ENCODE measurements around the gene MBNL3.
"Not testable (repeated sequence)": the region's sequence is repeated elsewhere in the genome, so short reads cannot be mapped to it uniquely, and the experiment has no call there.

Gene MBNL3

DNA sequence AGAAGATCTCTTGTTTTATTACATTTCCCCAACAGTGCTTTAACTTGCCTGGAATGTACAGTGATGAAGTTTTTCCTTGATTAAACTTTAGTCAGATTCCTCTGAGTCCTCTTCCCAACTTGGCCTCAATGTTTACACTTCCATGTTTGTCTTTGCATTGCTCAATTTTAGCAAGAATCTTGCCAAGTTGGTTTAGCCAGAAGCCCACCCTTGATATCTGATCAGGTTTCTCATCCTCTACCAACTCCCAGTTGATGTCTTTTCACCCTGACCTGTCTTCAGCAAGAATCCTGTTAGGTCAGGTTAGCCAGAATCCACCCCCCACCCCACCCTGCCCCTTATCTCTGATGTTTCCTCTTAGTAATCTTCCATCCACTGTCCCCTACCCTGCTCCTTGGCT, 120.9 kb downstream of the MBNL3 start:
- no peak for DNase-seq

DNA sequence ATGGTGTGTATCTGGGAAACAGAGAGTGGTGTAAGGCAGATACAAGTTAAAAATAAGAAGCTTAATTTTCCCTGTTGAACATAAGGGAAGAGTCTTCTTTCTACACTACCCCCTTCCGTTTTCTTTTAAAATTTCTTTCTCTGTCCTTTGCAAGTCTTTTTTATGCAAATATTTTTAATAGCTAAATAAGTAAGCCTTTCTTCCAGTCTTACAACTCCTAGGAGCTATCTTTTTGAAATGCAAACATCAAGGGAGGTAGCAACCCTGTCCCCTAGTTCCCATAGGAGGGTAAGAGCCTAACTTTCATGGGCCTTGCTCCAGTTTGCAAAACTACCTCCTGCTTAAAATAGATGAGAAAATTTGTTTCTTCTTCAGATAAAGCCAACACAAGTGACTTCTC, 121.5 kb downstream of the MBNL3 start:
- DNase-seq: no peak

DNA sequence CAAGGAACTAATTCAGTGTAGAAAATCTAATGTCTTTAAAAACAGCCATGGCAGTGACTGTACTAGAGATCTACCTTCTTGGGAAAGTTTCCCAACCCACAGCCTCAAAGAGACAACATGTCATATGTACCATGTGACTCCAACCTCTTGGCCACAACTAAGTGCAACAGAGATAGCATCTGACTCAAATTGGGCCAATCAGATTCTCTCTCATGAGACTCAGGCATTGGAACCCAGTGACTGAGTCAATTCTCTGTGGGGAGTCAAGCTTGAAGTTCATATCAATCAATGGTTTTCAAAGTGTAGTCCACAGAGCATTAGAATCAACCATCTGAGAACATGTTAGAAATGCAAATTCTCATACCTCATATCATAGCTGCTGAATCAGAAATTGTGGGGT, 123.3 kb downstream of the MBNL3 start:
- DNase-seq: no peak

DNA sequence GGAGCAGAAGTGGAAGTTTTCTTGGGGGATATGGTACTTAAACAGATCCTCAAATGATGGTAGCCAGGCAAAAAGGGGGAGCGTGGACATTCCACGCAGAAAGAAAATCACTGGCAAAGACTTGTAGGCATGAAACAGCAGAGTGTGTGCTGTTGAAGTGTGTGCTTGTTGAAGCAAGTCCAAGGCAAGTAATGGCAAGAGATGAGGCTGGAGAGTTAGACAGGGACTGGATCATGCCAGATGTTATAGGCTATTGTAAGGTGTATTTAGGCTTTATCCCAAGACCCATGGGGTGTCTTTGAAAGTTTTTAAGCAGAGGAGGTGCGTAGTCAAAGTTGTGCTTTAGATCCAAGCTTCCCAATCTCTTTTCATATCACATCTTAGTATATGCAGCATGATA, 124.5 kb downstream of the MBNL3 start:
- DNase-seq: no peak

DNA sequence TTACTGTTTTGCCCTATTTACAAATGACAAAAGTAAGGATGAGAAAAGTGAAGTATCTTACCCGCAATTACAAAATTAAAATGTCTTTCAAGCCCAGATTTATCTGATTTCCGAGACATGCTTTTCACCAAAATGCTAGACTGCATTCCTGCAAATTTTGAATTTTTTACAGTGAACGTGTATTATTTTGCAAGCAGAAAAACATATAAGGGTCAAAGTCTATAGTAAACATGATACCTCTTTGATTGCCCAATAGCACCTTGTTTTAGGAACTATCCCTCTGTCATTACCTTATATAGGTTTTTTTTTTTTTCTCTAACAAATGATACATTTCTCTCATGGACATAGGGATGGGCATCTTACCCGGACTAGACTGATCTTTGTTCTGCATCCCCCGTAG, 135.4 kb downstream of the MBNL3 start:
- DNase-seq: no peak

DNA sequence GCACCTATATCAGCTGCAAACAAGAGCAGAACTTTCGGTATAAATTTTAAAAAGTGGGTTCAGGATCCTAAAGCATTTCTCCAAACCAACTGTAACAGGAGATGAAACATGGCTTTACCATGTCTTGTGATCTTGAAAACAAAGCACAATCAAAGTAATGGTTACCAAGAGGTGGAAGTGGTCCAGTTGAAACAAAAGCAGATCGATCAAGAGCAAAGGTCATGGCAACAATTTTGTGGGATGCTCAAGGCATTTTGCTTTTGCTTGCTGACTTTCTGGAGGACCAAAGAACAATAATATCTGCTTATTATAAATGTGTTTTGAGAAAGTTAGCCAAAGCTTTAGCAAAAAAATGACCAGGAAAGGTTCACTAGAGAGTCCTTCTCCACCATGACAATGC, 152.7 kb downstream of the MBNL3 start:
- DNase-seq: no peak

DNA sequence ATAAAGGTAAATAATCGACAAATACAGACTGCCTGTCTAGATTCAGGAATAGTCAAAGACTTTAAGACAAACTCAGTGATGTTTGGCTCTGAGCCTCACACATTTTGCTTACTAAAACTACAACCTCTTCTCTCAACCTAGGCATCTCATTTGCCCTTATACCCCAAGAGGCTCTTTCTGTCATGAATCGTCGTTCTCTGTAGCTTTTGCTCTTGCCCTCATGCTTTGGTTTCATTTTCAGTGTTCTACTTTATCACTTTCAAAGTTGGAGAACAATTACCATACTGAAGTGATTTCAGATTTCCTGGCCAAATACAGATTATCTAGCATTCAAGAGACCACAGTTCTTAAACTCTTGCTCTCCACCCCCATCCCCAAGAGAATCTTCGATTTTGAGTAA, 155.5 kb downstream of the MBNL3 start:
- DNase-seq: no peak

DNA sequence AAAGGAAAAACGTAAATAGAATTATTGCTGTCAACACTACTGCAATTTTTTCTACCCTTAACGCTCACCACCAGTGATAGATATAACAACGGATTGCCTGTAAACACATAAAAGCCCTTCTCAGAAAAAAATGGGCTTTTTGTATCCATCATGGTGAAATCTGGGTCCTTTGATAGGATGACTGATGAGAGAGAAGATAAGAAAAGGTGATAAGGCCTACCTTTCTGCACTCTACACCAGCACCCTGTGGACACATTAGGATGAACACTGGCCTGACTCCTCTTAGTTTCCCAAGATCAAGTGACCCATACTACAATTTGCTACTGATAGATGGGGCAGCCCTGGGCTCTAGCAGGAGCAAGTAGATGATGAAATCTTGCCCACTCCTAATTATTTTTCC, 157.3 kb downstream of the MBNL3 start:
- no peak for DNase-seq

DNA sequence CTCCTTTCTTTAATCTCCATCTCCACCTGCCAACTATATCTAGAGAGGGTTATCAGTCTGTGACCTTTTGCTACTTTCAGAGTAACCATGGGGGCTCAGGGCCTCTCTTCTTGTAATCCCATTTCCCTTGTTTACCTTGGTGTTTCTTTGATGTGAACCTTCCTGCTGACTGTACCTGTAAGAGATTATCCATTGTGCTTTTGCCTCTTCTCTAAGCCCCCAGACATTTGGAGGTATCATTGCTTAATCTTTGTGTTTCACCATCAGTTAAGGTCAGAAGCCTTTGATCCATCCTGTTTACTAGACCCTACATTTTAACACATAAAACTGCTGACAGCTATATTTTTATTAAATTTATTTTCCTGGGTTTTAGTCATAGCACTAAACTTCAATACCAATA, 157.8 kb downstream of the MBNL3 start:
- DNase-seq: no peak

DNA sequence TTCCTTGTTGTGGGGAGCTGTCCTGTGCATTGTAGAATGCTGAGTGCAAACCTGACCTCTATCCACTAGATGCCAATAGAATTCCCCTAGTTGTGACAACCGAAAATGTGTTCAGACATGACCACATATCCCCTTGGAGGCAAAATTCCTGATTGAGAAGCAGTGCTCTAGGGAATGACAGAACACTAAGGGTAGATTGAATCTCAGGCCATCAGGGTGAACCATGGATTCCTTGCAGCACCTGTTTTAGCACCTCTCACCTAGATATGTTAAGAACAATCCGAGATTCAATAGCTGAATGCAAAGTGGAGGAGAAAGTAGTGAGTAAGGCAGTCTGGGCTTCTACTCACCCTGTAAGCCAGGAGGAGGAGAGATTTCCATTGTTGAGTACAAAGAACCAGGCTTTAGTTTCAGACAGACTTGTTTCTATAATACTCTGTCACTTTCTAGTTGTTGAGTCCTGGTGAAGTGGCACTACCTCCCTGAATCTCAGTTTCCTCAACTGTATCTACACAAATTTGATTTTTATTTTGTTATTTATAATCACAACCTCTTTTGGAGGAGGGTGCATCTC, 158.6 kb downstream of the MBNL3 start:
- no peak for DNase-seq

DNA sequence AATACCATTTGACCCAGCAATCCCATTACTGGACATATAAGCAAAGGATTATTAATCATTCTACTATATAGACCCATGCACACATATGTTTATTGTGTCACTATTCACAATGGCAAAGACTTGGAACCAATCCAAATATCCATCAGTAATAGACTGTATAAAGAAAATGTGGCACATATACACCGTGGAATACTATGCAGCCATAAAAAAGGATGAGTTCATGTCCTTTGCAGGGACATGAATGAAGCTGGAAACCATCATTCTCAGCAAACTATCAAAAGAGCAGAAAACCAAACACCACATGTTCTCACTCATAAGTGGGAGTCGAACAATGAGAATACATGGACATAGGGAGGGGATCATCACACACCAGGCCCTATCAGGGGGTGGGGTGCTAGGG, 161.9 kb downstream of the MBNL3 start:
- DNase-seq: not testable (repeated sequence)

All from activated CD4-positive, alpha-beta T cell treated with anti-CD3 and anti-CD28 coated beads, Interleukin-2, amount 50 U/mL, for 48 hours (primary cell).